HCEC 1CT (cell line): ENCODE measurements around the gene TRAF3.
"Not testable (repeated sequence)": the region's sequence is repeated elsewhere in the genome, so short reads cannot be mapped to it uniquely, and the experiment has no call there.

ENCODE experiments used
- DNase-seq: peaks from one replicate; pipeline ENCODE4 v3.0.0-alpha.2; 2017

Gene TRAF3

DNA sequence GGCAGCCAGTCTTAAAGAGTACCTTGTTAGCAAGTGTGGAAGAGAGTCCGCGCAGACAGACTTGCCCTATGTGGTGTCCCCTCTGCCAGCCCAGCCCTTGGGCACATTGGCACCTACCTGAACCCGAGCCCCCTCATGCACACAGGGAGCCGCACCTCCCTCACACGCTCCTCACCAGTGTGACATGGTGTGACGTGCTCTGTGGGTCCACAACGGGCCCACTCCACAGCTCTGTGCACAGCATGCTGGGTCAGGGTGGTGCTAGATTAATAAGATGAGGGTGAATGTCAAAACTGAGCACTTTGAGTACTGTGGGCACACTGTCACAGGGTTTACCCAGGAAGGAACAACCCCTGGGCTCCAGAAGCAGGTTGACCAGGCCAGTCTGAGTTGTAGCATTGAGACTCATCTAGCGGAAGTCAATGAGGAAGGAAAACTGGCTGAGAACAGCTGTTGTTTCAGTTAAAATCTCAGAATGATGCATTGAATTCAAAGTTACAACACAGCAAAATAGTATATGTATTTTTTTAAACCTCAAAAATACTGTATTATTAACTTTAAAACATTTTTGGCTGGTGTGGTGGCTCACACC is 91.8 kb downstream of the TRAF3 start:
- DNase-seq = no peak

GRCh38 chr14:102870246-102870645 is 93.0 kb downstream of the TRAF3 start:
- no peak for DNase-seq

GRCh38 chr14:102870994-102871831 is 94.0 kb downstream of the TRAF3 start:
- no peak for DNase-seq

- no peak for DNase-seq
These were observed 94.8 kb downstream of the TRAF3 start for GRCh38 chr14:102872020-102872419.

DNA sequence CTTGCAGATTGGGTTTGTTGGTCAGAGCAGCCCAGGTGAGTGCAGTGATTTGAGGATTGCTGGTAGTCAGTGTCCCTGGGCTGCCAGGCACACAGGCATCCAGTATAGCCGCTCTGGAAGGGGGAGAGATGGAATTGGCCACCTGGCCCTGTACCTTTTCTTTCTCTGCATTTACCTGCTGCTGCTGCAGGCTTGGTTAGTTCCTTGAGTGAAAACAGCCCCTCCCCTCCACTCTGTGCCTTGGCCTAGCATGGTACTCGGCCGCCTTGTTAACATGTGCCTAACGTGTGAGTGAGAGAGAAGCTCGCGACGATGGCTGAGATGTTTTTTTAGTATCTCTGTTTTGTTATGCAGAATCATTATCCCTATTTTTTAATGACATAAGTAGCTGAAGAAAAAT is 95.9 kb downstream of the TRAF3 start:
- DNase-seq = no peak

DNA sequence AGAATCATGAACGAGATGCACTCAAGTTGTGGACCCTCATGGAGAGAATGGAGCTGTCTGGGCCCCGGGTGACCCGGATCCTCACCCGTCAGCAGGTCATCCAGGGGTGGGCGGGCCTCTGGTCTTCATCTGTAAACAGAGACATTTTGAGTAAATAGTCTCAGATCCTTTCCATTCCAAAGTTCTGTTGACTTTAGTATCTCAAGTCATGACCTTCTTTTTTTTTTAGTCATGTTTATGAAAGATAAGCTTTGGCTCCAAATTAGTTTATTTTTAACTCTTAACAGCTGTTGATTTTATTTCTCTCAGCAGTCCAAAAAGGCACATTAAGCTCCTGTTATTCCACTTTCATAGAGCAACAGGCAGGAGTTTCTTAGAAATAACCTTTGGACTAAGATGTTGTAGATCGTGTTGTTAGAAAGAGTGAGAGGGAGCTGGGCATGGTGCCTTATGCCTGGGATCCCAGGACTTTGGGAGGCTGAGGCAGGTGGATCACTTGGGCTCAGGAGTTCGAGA is 96.4 kb downstream of the TRAF3 start:
- DNase-seq = no peak

GRCh38 chr14:102875652-102876051 is 98.4 kb downstream of the TRAF3 start:
- DNase-seq = no peak

DNA sequence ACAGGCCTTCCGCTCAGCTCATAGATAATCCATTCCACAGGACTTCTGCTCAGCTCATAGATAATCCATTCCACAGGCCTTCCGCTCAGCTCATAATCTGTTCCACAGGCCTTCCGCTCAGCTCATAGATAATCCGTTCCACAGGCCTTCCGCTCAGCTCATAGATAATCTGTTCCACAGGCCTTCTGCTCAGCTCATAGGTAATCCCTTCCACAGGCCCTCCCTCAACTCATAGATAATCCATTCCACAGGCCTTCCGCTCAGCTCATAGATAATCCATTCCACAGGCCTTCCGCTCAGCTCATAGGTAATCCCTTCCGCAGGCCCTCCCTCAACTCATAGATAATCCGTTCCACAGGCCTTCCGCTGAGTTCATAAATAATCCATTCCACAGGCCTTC is 100.3 kb downstream of the TRAF3 start:
- DNase-seq = not testable (repeated sequence)

DNA sequence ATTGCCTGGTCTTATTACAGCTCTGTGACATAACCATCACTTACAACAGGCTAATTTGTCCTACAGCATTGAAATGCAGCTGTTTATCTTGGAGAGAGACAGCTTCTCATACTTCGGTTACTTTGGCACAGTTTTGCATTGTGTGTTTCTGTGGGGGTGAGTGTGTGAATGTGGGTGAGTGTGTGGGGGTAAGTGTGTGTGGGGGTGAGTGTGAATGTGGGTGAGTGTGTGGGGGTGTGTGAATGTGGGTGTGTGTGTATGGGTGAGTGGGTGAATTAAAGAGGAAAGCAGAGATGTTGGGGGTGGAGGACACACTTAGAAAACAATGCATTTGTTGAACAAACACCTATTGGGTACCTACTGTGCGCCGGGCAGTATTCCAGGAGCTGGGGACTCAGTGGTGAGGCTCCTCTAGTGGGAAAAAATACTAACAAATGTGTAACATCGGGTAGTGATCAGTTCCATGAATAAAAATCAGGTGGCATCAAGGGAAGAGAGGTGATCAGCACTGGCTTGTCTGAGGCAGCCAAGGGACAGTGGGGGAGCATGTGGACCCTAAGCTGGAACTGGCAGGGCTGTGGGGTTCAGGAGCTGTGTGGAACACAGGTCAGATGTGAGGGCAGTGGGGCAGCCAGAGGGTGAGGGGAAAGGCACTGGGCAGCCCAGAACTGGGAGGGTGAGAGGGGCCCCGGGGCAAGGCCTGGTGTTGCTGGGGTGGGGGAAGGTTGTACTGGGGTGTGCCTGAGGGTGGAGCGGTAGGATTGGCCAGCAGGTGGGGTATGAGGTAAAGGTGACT is 101.1 kb downstream of the TRAF3 start:
- DNase-seq = no peak

DNA sequence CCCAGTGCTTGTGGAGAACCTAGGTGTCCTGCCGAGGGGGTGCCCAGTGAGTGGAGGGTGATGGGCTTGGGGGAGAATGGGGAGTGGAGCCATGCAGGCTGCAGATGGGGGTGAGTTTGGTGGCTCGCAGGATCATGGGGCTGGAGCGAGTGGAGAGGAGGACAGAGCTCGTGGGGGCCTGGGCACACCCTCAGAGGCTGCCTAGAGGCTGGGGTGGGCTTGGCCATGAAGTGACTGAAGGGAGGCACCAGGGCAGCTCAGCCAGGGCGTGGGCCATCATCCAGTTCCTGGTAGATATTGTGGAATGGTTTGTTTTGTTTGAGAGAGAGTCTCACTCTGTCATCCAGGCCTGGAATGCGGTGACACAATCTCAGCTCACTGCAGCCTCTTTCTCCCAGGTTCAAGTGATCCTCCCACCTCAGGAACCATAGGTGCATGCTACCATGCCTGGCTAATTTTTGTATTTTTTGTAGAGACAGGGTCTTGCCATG is 101.8 kb downstream of the TRAF3 start:
- DNase-seq = no peak

- DNase-seq = no peak
These were observed 105.1 kb downstream of the TRAF3 start for GRCh38 chr14:102882226-102882906.

DNA sequence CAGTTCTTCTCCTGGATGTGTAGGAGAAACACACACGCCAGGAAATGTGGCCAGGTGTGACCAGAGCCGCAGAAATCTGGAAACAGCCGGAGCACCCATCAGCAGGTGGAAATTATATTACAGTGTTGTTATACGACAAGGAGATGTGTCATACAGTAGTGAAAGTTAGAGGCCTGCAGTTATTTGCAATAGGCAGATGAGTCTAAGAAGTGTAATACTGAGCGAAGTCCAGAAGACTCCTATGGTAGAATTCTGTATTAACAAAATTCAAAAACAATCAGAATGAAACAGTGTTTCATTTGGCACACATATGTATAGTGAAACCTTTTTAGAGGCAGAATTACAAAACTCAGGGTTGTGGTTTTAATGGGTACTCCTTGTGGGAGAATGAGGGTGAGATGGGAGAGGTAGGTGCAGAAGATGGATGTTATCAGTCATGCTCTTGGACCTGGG is 105.9 kb downstream of the TRAF3 start:
- DNase-seq = no peak

DNA sequence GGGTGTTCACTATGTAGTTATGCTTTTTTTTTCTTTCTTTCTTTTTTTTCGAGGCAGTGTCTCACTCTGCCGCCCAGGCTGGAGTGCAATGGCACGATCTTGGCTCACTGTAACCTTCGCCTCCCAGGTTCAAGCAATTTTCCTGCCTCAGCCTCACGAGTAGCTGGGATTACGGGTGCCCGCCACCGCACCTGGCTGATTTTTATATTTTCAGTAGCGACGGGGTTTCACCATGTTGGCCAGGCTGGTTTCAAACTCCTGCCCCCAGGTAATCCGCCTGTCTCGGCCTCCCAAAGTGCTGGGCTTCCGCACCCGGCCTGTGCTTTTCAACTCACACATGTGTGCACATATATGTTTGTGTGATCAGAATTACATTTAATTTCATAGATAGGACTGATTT is 106.3 kb downstream of the TRAF3 start:
- no peak for DNase-seq

GRCh38 chr14:102885737-102886447 is 108.6 kb downstream of the TRAF3 start:
- no peak for DNase-seq

DNA sequence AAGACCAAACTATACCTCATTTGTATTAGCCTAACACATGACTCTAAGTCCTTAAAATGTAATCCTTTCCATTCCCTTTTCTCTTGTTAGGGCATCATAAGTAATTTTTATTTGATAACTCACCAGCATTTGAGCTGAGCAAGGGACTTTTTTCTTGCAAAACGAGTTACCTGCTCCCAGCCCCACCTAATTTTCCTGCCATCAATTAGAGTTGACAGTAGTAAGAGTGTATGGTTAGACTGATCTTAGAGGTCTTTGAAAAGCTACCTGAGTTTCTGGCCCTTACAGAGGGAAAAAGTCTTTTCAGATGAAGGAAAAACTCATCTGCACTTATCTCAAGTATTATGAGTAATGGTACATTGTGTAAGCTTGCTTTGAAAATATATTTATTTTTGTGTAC is 111.5 kb downstream of the TRAF3 start:
- DNase-seq = no peak

DNA sequence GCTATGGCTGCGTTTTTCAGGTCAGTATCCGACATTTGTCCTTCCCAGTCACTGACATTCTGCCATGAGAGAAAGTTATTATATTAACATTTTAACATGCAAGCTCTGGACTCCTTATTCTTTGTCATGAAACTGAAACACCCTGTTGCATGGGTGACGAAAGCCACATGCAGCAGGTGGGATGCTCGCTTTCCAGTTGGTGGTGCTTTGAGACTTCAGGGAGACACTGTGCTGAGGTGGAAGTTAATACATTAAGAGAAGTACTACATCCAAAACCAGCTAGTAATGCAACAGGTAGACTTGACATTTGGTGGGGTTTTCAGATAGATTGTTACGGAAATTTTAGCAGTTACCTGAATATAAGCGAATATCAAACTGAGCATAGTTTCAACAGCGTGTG is 112.4 kb downstream of the TRAF3 start:
- DNase-seq = no peak

- DNase-seq = no peak
These were observed 113.9 kb downstream of the TRAF3 start for GRCh38 chr14:102891111-102891510.

DNA sequence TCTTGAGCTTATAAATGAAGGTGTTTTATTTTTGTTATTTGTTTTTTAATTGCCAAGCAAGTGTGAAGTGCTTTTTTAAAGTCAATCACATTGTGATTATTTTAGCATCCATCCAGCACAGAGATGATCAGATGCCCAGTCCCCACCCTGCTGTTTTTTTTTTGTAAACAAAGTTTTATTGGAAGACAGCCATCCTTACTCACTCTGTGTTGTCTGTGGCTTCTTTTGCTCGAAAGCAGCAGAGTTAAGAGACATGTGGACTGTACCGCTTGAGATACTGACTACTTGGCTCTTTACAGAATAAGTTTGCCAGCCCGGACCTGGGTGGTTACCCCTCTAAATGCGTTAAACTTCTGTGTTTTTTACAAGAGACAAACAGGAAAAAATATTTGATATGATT is 114.3 kb downstream of the TRAF3 start:
- peak; percentile 65 for DNase-seq

DNA sequence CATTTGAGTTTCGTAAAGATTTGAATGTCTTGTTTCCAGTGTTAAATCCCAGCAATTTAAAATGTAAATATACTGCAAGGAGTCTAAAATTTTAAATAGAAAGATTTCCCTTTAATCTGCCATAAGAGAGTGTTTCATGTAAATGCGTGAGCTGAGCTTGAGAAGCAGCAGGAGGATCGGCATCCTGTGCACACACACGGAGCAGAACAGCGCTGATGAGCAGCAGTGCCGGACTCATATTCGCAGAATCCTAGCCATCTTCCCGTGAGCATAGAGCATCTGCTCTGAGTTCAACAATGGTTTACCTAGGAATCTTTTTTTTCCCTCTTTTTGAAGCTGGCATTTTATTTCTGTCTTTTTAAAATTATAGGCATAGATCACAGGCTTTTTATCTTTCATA is 115.4 kb downstream of the TRAF3 start:
- no peak for DNase-seq

DNA sequence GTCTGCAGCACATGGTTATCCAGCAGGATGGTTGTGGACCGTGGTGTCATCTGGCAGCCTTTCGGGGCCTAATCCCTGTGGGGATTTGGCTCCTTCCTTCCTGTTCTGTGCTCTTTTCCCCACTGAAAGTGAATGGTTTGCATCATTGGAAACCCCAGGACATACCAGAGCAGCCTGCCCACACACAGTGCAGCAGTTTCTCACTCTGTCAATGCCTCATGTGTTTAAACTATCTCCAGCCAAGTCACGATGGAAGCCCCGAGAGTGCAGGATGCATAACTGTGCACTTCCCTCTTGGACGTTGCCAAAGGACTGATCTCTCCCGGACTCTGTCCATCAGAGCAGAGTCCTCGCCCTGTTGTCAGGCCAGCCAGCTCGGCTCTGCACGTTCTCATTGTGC is 116.2 kb downstream of the TRAF3 start:
- DNase-seq = peak; percentile 72

DNA sequence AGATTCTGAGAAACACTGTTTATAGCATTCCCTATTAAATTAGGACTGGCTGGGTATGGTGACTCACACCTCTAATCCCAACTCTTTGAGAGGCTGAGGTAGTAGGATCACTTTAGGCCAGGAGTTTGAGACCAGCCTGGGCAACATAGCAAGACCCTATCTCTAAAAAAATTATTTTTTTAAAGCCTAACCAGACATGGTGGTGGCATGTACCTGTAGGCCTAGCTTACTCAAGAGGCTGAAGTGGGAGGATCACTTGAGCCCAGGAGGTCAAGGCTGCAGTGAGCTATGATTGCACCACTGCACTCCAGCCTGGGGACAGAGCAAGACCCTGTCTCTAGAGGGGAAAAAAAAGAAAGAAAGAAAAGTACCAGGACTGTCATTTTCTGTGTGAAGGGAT is 119.5 kb downstream of the TRAF3 start:
- not testable (repeated sequence) for DNase-seq
